ENCODE results near the gene TCEAL8.

TCEAL8 gene

GRCh38 chrX:103212749-103213457 lies 42.1 kb downstream of the TCEAL8 start:
- DNase-seq, result no peak

GRCh38 chrX:103211012-103211715 lies 43.8 kb downstream of the TCEAL8 start:
- DNase-seq, result peak; percentile 14

- DNase-seq, result no peak
Measured at GRCh38 chrX:103210056-103210455, 44.9 kb downstream of the TCEAL8 start.

Data from RPMI8226 (cell line).